SH-SY5Y (cell line): Measurements from ENCODE around the gene TNFRSF1B.

Experiments
- GATA2 ChIP-seq: IDR thresholded peaks from 2 replicates; pipeline ENCODE4 v1.6.1; 2011; ENCODE audit warnings: mild to moderate bottlenecking, low read depth, low read length
- GATA3 ChIP-seq: IDR thresholded peaks from 2 replicates; pipeline ENCODE4 v1.6.1; 2011; ENCODE audit warnings: low read depth, mild to moderate bottlenecking, low read length, moderate library complexity

TNFRSF1B gene

GRCh38 chr1:12136916-12137610 is 29.7 kb upstream of the TNFRSF1B start:
- no peak for TF ChIP-seq GATA3
- TF ChIP-seq GATA2: no peak

- TF ChIP-seq GATA2 (no peak), GATA3 (no peak)
Observed at GRCh38 chr1:12138196-12139168, 28.3 kb upstream of the TNFRSF1B start.

GRCh38 chr1:12140016-12140415 is 26.8 kb upstream of the TNFRSF1B start:
- no peak for TF ChIP-seq GATA2
- no peak for TF ChIP-seq GATA3

DNA sequence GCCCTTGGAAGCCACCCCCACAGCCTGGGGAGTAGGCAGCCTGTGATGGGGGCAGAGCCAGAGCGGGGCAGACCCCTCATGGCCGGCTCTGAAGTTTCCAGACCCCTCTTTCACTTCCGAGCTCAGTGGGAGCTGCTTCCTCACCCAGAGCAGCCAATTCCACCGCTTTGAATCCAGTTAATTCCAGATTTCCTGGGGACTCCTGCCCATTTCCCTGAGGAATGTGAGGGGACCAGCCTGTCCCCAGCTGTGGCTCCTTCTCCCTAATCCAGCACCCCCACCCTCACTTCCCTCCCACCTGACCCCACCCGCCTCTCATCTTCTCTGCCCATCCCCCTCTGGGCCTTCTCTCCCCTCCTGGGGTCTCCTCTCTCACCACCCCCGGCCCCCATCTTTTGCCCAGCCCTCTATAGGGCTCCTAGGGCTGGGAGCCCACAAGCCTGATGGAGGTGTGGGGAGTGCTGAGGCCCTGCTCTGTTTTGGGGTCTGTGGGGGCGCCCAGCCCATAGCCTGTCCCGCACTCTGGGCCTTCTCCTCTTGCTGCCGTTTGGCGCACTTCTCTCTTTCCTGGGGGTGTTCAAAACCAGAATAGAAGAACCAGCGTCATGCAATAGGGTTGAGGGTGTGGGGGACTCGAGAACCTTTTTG is 26.2 kb upstream of the TNFRSF1B start:
- TF ChIP-seq GATA3: no peak

DNA sequence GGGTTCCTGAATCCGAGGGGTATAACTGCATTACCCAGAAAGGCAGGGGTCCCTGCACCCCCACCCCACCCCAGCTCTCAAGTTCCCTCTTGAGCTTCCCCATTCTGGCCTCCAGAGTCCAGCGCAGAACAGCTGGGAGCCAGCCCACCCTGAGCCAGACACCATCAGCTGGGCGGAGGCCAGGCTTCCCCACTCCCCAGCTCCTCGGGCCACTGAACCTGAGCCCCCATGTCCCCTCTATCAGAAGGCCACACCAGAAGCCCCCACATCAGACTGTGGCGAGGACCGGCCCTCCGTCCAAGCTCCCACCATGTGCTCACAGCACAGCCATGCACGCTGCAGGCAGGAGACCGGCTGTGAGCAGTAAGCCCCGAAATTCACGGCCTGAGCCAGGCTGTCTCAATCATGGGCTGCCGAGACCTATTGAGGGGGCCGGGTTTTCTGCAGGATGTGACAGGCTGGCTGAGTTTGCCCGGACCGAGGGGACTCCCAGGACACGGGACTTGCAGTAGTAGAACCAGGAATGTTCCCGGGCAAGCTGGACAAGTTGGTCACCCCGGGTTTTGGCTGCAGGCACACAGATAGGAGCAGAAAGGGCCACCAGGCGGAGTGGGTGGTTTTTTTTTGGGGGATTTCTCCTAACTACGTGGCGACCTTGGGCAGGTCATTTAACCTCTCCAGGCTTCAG is 25.5 kb upstream of the TNFRSF1B start:
- TF ChIP-seq GATA2: no peak
- no peak for TF ChIP-seq GATA3

- TF ChIP-seq GATA2 (no peak), GATA3 (no peak)
Observed at GRCh38 chr1:12142141-12142823, 24.5 kb upstream of the TNFRSF1B start.

DNA sequence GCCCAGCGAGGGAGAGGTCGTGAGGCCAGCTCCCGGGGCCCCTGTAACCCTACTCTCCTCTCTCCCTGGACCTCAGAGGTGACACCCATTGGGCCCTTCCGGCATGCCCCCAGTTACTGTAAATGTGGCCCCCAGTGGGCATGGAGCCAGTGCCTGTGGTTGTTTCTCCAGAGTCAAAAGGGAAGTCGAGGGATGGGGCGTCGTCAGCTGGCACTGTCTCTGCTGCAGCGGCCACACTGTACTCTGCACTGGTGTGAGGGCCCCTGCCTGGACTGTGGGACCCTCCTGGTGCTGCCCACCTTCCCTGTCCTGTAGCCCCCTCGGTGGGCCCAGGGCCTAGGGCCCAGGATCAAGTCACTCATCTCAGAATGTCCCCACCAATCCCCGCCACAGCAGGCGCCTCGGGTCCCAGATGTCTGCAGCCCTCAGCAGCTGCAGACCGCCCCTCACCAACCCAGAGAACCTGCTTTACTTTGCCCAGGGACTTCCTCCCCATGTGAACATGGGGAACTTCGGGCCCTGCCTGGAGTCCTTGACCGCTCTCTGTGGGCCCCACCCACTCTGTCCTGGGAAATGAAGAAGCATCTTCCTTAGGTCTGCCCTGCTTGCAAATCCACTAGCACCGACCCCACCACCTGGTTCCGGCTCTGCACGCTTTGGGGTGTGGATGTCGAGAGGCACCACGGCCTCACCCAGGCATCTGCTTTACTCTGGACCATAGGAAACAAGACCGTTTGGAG is 23.7 kb upstream of the TNFRSF1B start:
- TF ChIP-seq GATA3: no peak
- TF ChIP-seq GATA2: no peak

GRCh38 chr1:12143631-12144155 is 23.1 kb upstream of the TNFRSF1B start:
- TF ChIP-seq GATA3: no peak
- no peak for TF ChIP-seq GATA2

DNA sequence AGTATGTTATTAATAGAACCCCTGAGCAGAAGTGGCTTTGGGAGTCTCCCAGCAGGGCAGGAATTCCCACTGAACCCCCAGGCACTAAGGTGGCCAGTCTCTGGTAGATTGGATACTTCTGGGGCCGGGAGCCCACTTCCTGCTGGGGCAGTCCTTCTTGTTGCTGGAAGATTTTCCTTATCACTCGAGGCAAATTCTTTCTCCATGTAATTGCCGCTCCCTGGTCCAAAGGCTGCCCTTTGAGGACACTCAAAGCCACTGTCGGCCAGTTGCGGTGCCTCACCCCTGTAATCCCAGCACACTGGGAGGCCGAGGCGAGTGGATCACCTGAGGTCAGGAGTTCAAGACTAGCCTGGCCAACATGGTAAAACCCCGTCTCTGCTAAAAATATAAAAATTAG is 22.6 kb upstream of the TNFRSF1B start:
- TF ChIP-seq GATA2 (no peak), GATA3 (no peak)

- TF ChIP-seq GATA2 (no peak), GATA3 (no peak)
Observed at GRCh38 chr1:12144969-12145368, 21.8 kb upstream of the TNFRSF1B start.

- TF ChIP-seq GATA3: no peak
- no peak for TF ChIP-seq GATA2
Observed at GRCh38 chr1:12145616-12146342, 21.0 kb upstream of the TNFRSF1B start.
